ENCODE results near the gene SLC2A8. TPM values are rescaled to one million over a fixed set of nuclear protein-coding genes. Genes with fewer than 3 reads are reported as not detected.

SLC2A8 gene
- total and polyA plus RNA-seq, 2 donors (not counting 1 experiment from before 2014, with no cell fraction given): 8.3 to 14.2 TPM

DNA sequence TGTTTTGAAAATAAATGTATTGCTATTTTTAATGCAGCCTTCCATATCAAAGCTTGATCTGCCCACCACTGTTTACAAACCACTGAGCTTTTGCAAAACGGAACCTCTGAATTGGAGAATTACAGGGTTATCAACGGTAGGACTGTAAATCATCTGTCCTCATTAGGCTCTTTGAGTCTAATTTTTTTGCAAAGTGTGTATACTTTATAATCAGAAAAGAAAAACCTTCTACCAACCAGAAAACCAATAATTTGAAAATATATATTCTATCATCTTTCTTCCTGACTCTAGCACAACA, 6.8 kb upstream of the SLC2A8 start:
- H3K4me3 ChIP-seq (ENCODE audit: control extremely low read depth in 1 of 5, extremely low read depth in 1 of 5, insufficient read depth in 1 of 5, low read depth in 2 of 5, low read length in 4 of 5): no peak overlapping the region
- H3K9ac ChIP-seq (ENCODE audit: low read length): no peak overlapping the region
- H3K27me3 ChIP-seq (replicated peaks in 1 of 4; ENCODE audit: control extremely low read depth in 1 of 4, control insufficient read depth in 3 of 4, insufficient read depth in 4 of 4, low read length in 3 of 4): peaks cover 0 to 27% (median 3%) of the 10 kb centered on the region in 4 experiments
- no CpG with 5 or more reads among the region's 2 CpGs for WGBS (ENCODE audit: insufficient coverage)
- Mint-ChIP-seq H3K4me3 (no peak overlapping the region), H3K4me1 (peaks cover 4% of the 10 kb centered on the region), H3K27me3 (peaks cover 13% of the 10 kb centered on the region), H3K9me3 (ENCODE audit: insufficient read depth) (no peaks in the 10 kb centered on the region), H3K27ac (no peak overlapping the region)
- no peaks in the 10 kb centered on the region for H4K20me1 ChIP-seq (ENCODE audit: control insufficient read depth, insufficient read depth, low read length, poor library complexity, severe bottlenecking)
- H3K9me3 ChIP-seq (ENCODE audit: control extremely low read depth in 1 of 3, control insufficient read depth in 2 of 3, insufficient read depth in 1 of 3, low read length in 2 of 3): no peaks in the 10 kb centered on the region
- peaks cover 0 to 2% of the 10 kb centered on the region in 2 donors for H3K4me1 ChIP-seq (ENCODE audit: control insufficient read depth in 2 of 2, insufficient read depth in 2 of 2, low read length in 2 of 2)
- CTCF ChIA-PET: no interaction called here
- H3K79me2 ChIP-seq (ENCODE audit: control insufficient read depth, insufficient read depth, low read length): no peaks in the 10 kb centered on the region
- TF ChIP-seq CTCF (IDR thresholded peaks at IDR 0.05): no peak
- no peak for TF ChIP-seq EZH2 (IDR thresholded peaks at IDR 0.05; ENCODE audit: borderline replicate concordance, insufficient read depth, low read depth, low read length, poor library complexity, severe bottlenecking)
- no peak overlapping the region for H3K27ac ChIP-seq (ENCODE audit: low read length in 2 of 2)
- POLR2A ChIA-PET: no interaction called here
- intact Hi-C loops (cut with micrococcal nuclease): no loop called here
- no peaks in the 10 kb centered on the region for H3K36me3 ChIP-seq (replicated peaks in 1 of 2; ENCODE audit: control extremely low read depth in 1 of 2, control insufficient read depth in 1 of 2, extremely low read depth in 1 of 2, insufficient read depth in 2 of 2, low read length in 1 of 2)
- DNase-seq (no peak), ATAC-seq (ENCODE audit: low read depth) (no peak)
- H2AFZ ChIP-seq (ENCODE audit: insufficient read depth, low read depth, low read length, poor library complexity, severe bottlenecking): no peak overlapping the region
- no peak overlapping the region for H3K4me2 ChIP-seq (replicated peaks; ENCODE audit: low read depth, low read length, poor library complexity, severe bottlenecking)

DNA sequence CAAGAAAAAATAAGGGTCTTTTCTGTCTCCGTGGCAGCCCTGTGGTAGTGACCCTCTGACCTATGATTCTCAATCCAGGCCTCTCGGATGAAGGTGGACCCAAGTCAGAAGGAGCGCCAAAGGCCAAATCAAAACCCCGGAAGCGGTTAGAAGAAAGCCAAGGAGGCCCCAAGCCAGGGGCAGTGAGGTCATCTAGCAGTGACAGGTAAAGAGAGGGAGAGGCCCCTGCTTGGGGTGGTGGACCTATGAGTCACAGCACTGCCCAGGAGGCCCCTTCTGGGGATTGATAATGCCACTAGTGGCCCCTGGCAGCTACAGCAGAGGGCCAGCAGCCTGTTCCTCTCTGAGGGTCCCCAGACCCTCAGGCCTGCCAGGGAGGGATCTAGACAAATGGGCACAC, 6.4 kb upstream of the SLC2A8 start:
- Histone ChIP-seq H3K4me2 (replicated peaks; ENCODE audit: low read depth, low read length, poor library complexity, severe bottlenecking) (no peak overlapping the region), H3K79me2 (ENCODE audit: control insufficient read depth, insufficient read depth, low read length) (no peaks in the 10 kb centered on the region), H2AFZ (ENCODE audit: insufficient read depth, low read depth, low read length, poor library complexity, severe bottlenecking) (no peak overlapping the region), H3K4me3 (ENCODE audit: control extremely low read depth in 1 of 5, extremely low read depth in 1 of 5, insufficient read depth in 1 of 5, low read depth in 2 of 5, low read length in 4 of 5) (no peak overlapping the region), H3K9ac (ENCODE audit: low read length) (no peak overlapping the region), H3K27ac (ENCODE audit: low read length in 2 of 2) (no peak overlapping the region), H3K27me3 (replicated peaks in 1 of 4; ENCODE audit: control extremely low read depth in 1 of 4, control insufficient read depth in 3 of 4, insufficient read depth in 4 of 4, low read length in 3 of 4) (peaks cover 0 to 27% (median 2%) of the 10 kb centered on the region in 4 experiments), H3K36me3 (replicated peaks in 1 of 2; ENCODE audit: control extremely low read depth in 1 of 2, control insufficient read depth in 1 of 2, extremely low read depth in 1 of 2, insufficient read depth in 2 of 2, low read length in 1 of 2) (no peaks in the 10 kb centered on the region), H4K20me1 (ENCODE audit: control insufficient read depth, insufficient read depth, low read length, poor library complexity, severe bottlenecking) (no peaks in the 10 kb centered on the region), H3K9me3 (ENCODE audit: control extremely low read depth in 1 of 3, control insufficient read depth in 2 of 3, insufficient read depth in 1 of 3, low read length in 2 of 3) (no peaks in the 10 kb centered on the region), H3K4me1 (ENCODE audit: control insufficient read depth in 2 of 2, insufficient read depth in 2 of 2, low read length in 2 of 2) (peaks cover 0 to 2% of the 10 kb centered on the region in 2 donors)
- DNase-seq (no peak), ATAC-seq (ENCODE audit: low read depth) (no peak)
- H3K27me3 Mint-ChIP-seq: peaks cover 9% of the 10 kb centered on the region
- H3K4me3 Mint-ChIP-seq: no peak overlapping the region
- ChIA-PET CTCF (no interaction called here), POLR2A (no interaction called here)
- intact Hi-C loops (cut with micrococcal nuclease): no loop called here
- peaks cover 4% of the 10 kb centered on the region for H3K4me1 Mint-ChIP-seq
- no peaks in the 10 kb centered on the region for H3K9me3 Mint-ChIP-seq (ENCODE audit: insufficient read depth)
- 68% methylated on average over 5 of the region's 5 CpGs for WGBS (ENCODE audit: insufficient coverage)
- no peak overlapping the region for H3K27ac Mint-ChIP-seq
- TF ChIP-seq CTCF (IDR thresholded peaks at IDR 0.05) (no peak), EZH2 (IDR thresholded peaks at IDR 0.05; ENCODE audit: borderline replicate concordance, insufficient read depth, low read depth, low read length, poor library complexity, severe bottlenecking) (no peak)
